ENCODE results near the gene IDI1.

- TF ChIP-seq CTCF (IDR thresholded peaks at IDR 0.05; ENCODE audit: low read length): no peak
- no peak for TF ChIP-seq EZH2phosphoT487 (IDR thresholded peaks at IDR 0.05; ENCODE audit: low read length)
- no peak for TF ChIP-seq EZH2 (optimal IDR thresholded peaks at IDR 0.05; ENCODE audit: low read depth, low read length)
Observed at GRCh38 chr10:1019362-1019761, 29.6 kb downstream of the IDI1 start.

All from MM.1S (cell line).